Measurements from ENCODE around the gene THAP6.
"Not testable (repeated sequence)": the region's sequence is repeated elsewhere in the genome, so short reads cannot be mapped to it uniquely, and the experiment has no call there.

The THAP6 gene

GRCh38 chr4:75525910-75526309 is 11.6 kb downstream of the THAP6 start:
- no peak for DNase-seq (ENCODE audit: low spot score)

- no peak for DNase-seq (ENCODE audit: low spot score)
Measured at GRCh38 chr4:75527482-75527881, 13.2 kb downstream of the THAP6 start.

- DNase-seq (ENCODE audit: low spot score): no peak
Measured at GRCh38 chr4:75530556-75531322, 16.5 kb downstream of the THAP6 start.

DNA sequence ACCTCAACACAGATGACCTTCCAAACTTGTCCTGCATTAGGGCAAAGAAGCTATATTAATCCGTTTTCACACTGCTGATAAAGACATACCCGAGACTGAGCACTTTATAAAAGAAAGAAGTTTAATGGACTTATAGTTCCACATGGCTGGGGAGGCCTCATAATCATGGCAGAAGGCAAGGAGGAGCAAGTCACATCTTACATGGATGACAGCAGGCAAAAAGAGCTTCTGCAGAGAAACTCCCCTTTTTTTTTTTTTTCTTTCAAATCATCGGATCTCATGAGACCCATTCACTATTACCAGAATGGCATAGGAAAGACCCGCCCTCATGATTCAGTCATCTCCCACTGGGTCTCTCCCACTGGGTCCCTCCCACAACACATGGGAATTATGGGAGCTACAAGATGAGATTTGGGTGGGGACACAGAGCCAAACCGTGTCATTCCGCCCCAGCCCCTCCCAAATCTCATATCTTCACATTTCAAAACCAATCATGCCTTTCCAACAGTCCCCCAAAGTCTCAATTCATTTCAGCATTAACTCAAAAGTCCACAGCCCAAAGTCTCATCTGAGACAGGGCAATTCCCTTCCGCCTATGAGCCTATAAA is 17.4 kb downstream of the THAP6 start:
- DNase-seq (ENCODE audit: low spot score): not testable (repeated sequence)

- not testable (repeated sequence) for DNase-seq (ENCODE audit: low spot score)
Measured at GRCh38 chr4:75533339-75533887, 19.1 kb downstream of the THAP6 start.

DNA sequence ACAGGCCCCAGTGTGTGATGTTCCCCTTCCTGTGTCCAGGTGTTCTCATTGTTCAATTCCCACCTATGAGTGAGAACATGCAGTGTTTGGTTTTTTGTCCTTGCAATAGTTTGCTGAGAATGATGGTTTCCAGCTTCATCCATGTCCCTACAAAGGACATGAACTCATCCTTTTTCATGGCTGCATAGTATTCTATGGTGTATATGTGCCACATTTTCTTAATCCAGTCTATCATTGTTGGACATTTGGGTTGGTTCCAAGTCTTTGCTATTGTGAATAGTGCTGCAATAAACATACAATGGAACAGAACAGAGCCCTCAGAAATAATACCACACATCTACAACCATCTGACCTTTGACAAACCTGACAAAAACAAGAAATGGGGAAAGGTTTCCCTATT is 19.7 kb downstream of the THAP6 start:
- DNase-seq (ENCODE audit: low spot score): not testable (repeated sequence)

DNA sequence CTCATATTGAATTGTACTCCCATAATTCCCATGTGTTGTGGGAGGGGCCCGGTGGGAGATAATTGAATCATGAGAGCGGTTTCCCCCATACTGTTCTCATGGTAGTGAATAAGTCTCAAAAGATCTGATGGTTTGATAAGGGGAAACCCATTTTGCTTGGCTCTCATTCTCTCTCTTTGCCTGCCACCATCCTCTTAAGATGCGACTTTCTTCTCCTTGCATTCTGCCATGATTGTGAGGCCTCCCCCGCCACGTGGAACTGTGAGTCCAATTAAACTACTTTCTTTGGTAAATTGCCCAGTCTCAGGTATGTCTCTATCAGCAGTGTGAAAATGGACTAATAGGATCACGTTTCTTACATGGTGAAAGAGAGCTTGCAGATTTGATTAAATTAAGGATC is 23.0 kb downstream of the THAP6 start:
- not testable (repeated sequence) for DNase-seq (ENCODE audit: low spot score)

DNA sequence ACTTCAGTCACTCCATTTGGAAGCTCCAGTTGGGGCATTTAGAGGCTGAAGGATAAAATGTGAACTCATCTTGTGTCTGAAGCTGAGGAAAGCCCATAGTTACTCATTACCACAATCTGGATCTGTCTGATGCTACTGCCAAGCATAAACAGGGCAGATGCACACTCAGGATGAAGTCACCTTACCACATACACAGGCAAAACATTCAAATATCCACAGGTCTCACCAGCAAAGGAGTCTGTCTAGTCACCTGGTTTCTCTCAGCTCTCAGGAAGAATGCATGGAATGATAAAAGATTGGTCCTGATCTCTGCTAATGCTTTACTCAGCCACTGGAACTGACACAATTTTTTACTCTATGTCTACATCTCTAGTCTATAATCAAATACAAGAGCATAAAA is 28.6 kb downstream of the THAP6 start:
- no peak for DNase-seq (ENCODE audit: low spot score)

DNA sequence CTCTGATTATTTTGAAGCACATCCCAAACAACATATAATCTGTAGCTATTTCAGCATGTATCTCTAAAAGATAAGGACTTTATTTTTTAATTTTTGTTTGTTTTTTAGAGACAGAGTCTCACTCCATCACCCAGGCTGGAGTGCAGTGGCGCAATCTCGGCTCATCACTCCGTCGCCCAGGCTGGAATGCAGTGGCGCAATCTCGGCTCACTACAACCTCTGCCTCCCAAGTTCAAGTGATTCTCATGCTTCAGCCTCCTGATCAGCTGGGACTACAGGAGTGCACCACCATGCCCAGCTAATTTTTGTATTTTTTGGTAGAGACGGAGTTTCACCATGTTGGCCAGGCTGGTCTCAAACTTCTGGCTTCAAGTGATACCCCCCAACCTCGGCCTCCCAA is 29.9 kb downstream of the THAP6 start:
- not testable (repeated sequence) for DNase-seq (ENCODE audit: low spot score)

- no peak for DNase-seq (ENCODE audit: low spot score)
Measured at GRCh38 chr4:75544870-75545269, 30.6 kb downstream of the THAP6 start.

- no peak for DNase-seq (ENCODE audit: low spot score)
Measured at GRCh38 chr4:75545526-75545925, 31.3 kb downstream of the THAP6 start.

DNA sequence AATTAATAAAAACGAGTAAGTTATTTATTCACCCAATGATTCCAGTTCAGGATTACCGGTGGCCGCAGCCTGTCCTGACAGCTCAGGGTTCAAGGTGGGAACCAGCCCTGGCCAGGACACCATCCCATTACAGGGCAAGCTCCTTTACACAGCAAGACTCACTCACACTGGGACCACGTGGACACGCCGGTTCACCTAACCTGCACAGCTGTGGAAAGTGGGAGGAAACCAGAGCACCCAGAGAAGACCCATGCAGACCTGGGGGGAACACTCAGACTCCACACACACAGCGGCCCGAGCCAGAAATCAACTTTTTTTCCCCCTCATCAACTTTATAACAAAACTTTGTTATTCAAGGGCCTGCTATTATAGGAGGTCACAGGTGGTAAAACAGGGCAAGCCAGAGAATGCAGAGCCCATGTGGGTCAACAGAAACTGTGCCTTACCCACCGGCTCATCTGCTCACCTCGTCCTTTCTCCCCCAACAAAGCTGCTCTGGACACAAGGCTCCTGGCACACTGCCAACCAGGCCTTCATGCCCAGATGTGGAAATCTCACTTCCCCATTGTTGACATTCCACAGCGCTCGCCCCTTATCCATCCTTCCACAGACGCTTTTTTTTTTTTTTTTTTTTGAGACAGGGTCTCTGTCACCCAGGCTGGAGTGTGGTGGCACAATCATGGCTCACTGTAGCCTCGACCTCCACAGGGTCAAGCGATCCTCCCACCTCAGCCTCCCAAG is 33.5 kb downstream of the THAP6 start:
- DNase-seq (ENCODE audit: low spot score): no peak

DNA sequence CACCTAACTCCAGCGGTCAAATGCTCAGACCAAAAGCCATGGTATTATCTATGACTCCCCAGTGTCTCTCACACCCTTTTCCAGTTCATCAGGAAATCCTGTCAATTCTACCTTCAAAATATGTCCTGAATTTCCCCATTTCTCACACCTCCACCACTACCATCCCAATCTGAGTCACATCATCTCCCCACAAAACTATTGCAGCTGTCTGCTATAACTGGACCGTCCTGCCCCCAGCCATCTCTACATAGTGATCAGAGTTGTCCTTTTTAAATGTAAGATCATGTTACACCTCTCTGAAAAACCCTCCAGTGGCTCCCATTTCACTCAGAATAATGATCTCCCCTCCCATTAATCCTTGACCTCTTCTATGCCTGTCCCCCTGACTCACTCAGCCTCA is 34.7 kb downstream of the THAP6 start:
- DNase-seq (ENCODE audit: low spot score): no peak

DNA sequence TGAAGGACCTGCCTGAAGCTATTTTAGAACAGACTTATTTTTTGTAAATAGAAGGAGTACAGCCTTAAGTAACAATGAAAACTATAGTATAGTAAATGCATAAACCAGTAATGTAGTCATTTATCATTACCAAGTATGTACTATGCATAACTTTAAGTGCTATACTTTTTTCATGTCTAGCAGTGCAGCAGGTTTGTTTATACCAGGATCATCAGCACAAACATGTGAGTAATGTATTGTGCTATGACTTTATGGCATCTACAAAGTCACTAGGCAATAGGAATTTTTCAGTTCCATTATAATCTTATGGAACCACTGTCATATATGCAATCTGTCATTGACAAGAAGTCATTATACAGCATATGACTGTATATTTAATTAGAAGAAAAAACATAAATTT is 38.2 kb downstream of the THAP6 start:
- DNase-seq (ENCODE audit: low spot score): no peak

- DNase-seq (ENCODE audit: low spot score): peak; percentile 68
Measured at GRCh38 chr4:75555294-75556164, 41.3 kb downstream of the THAP6 start, which contains the start of gene ODAPH. Gene ODAPH, plus strand, starts transcription at chr4:75556066. Its CDS starts 17 bp downstream, at chr4:75556083.

DNA sequence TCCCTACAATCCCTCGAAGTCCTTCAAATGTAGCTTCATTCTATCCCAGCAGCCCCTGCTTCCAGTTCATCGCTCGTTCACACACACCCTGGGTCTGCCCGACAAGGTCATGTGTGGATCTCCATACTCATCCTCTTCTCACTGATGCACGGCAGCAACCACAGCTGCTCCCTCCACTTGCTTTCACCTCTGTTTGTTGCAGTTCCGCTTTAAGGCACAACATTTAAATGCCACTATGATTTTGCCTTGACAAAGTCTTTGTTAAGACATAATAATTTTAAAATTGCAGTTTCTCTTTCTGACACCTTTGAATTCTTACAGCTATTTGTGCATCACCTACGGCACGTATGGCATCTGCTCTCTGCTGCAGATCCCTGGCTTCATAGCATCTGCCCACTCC is 43.4 kb downstream of the THAP6 start:
- DNase-seq (ENCODE audit: low spot score): no peak

DNA sequence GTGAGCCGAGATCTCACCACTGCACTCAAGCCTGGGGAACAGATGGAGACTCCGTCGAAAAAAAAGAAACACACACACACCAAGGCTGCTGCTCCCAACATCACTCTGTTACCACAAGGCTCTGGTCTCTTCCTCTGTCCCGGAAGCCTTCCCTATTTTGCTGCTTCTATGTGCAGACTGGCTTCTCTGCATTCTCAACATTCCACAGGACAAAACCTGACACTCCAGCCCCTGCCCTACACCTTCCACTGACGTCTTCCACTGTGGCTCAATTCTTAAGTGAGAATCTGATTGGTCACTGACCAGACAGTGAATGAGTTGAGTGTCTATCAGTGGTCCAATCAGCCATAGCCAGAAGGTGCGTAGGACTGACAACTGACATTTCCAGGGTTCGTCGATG is 47.5 kb downstream of the THAP6 start:
- DNase-seq (ENCODE audit: low spot score): no peak

- no peak for DNase-seq (ENCODE audit: low spot score)
Measured at GRCh38 chr4:75564023-75564422, 49.8 kb downstream of the THAP6 start.

DNA sequence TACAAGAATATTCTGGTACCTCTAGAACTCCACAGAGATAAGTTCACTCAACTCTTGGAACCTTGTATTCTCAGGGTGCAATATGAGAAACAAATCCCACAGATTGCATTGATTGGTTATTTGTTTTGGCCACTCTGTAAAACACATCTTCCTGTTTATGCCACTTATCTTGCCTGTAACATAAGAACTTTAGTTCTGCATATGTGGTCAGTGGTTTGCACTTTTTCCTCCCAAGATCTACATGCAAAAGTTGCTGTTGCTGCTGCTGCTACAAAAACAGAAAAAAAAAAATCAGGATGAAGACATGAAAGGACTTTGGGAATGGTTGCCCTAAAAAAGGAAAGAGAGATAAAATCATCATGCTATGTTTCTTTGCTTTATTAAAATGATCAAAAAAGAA is 51.2 kb downstream of the THAP6 start:
- DNase-seq (ENCODE audit: low spot score): no peak

GRCh38 chr4:75566911-75567310 is 52.6 kb downstream of the THAP6 start:
- no peak for DNase-seq (ENCODE audit: low spot score)

DNA sequence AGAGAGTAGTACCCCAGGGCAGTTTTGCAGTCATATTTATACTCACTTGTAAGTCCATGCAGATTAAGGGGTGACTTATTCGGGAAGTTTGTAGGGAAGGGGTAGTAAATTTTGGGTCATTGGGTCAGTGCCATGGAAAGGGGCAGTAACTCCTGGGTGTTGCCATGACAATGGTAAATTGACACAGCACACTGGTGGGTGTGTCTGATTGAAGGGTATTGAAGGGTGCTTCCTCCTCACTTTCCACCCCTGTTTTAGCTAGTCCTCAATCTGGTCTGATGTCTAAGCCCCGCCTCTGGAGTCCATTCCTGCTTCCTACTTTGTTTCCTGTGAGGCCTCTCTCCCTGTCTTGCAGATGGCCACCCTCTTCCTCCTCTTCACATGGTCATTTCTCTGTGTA is 53.5 kb downstream of the THAP6 start:
- DNase-seq (ENCODE audit: low spot score): no peak
